ENCODE data around the gene VEZT. TPM values are rescaled to one million over a fixed set of nuclear protein-coding genes. Genes with fewer than 3 reads are reported as not detected.

Gene VEZT
- total RNA-seq, 4 donors from 2014 or later, result 101 to 186 (median 160) TPM

DNA sequence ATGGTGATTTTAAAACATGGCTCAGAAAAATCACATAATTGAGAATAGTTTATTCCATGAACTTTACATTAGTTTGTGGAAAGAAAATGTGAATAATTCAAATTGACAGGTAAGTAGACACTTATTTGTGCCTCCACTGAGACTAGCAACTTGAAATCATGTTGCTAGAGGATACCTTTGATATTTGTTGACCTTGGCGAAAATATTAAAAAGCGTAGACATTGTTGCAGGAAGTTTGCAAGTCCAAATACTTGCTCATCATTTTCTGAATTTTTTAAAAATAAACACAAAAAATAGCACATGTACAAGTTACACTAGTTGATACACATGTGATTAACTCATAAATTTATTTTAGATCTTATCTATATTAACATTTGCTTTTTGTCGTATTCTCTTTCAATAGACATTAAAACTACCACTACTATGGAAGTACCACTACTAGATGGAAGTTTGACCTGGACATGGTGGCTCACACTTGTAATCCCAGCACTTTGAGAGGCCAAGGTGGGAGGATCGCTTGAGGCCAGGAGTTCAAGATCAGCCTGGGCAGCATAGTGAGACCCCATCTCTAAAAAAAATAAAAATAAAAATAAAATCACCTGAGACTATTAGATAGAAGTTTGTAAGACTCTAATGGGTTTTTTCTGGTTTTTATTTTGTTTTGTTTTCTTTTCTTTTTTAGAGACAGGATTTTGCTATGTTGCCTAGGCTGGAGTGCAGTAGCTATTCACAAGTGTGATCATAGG is 24.3 kb downstream of the VEZT start:
- peaks cover 6 to 42% of the 10 kb centered on the region in 2 donors for H3K4me1 ChIP-seq
- no peak for DNase-seq
- 94 to 95% methylated on average over 4 of the region's 4 CpGs for WGBS, 2 donors
- no peak overlapping the region for H3K4me3 ChIP-seq (replicated peaks in 1 of 3)
- intact Hi-C loops (cut with DNase I), result no loop called here
- no peak for TF ChIP-seq CTCF (IDR thresholded peaks at IDR 0.05)
- TF ChIP-seq POLR2A (IDR thresholded peaks at IDR 0.05), result no peak
- no peaks in the 10 kb centered on the region for H3K9me3 ChIP-seq
- no peaks in the 10 kb centered on the region for H3K36me3 ChIP-seq
- H3K27ac ChIP-seq, result peak overlapping the region in 1 of 3 donors; percentile 77
- H3K27me3 ChIP-seq, result no peaks in the 10 kb centered on the region

DNA sequence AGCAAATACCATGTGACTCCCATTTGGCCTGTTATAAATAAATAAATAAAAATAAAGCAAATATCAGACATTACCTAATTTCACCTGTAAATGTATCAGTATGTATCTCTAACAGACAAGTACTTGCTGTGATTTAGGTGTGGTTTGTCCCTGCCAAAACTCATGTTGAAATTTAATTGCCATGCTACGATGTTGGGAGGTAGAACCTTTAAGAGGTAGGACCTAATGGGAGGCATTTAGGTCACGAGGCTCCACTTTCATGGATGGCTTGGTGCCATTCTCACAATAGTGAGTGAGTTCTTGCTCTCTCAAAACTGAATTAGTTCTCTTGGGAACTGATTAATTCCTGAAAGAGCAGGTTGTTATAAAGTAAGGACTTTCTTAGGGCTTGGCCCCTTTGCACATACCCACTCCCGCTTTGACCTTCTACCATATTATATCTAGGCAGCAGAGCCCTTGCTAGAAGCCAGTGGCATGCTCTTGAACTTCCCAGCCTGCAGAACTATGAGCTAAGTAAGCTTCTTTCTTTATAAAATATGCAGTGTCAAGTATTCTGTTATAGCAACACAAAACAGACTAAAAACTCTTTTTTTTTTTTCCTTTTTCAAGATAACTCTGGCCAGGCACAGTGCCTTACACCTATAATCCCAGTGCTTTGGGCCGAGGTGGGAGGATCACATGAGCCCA is 26.0 kb downstream of the VEZT start:
- Histone ChIP-seq H3K27ac (peak overlapping the region in 2 of 3 donors; percentile 83 to 85), H3K4me1 (peaks cover 0 to 38% of the 10 kb centered on the region in 2 donors)

DNA sequence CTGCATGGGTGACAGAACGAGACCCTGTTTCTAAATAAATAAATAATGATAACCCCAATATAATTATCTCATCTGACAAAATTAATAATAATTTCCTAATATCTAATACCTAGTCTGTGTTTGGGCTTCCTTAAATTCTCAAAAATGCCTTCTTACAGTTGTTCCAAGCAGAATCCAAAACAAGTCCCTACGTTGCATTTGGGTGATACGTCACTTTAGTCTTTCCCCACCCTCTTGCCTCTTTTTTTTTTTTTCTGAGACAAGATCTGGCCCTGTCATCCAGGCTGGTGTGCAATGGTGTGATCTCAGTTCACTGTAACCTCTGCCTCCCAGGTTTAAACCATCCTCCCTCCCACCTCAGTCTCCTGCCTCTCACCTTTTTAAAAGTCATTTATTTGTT is 26.7 kb downstream of the VEZT start:
- Histone ChIP-seq H3K4me1 (peaks cover 0 to 38% of the 10 kb centered on the region in 2 donors), H3K27ac (peak overlapping the region; percentile 58 to 85 (median 83)), H3K4me3 (replicated peaks in 1 of 3) (no peak overlapping the region), H3K36me3 (no peaks in the 10 kb centered on the region), H3K27me3 (no peaks in the 10 kb centered on the region), H3K9me3 (no peaks in the 10 kb centered on the region)
- no peak for TF ChIP-seq CTCF (IDR thresholded peaks at IDR 0.05)
- no peak for TF ChIP-seq POLR2A (IDR thresholded peaks at IDR 0.05)
- DNase-seq, result no peak
- WGBS, 2 donors, result 91 to 97% methylated on average over 3 of the region's 3 CpGs
- intact Hi-C loops (cut with DNase I), result no loop called here

More for the DNA sequence above, 26.0 kb downstream of the VEZT start:
- TF ChIP-seq CTCF (IDR thresholded peaks at IDR 0.05) (no peak), POLR2A (IDR thresholded peaks at IDR 0.05) (no peak)
- H3K4me3 ChIP-seq (replicated peaks in 1 of 3), result no peak overlapping the region
- intact Hi-C loops (cut with DNase I), result no loop called here
- no peaks in the 10 kb centered on the region for H3K36me3 ChIP-seq
- H3K27me3 ChIP-seq, result no peaks in the 10 kb centered on the region
- WGBS, 2 donors, result 93 to 97% methylated on average over 4 of the region's 4 CpGs
- DNase-seq, result no peak
- no peaks in the 10 kb centered on the region for H3K9me3 ChIP-seq

GRCh38 chr12:95248095-95248494 is 30.5 kb downstream of the VEZT start:
- Histone ChIP-seq H3K36me3 (peaks cover 0 to 2% of the 10 kb centered on the region in 2 donors), H3K27me3 (no peaks in the 10 kb centered on the region), H3K27ac (peak overlapping the region in 2 of 3 donors; percentile 12 to 48), H3K9me3 (no peaks in the 10 kb centered on the region), H3K4me3 (replicated peaks in 1 of 3) (no peak overlapping the region), H3K4me1 (peaks cover 9 to 35% of the 10 kb centered on the region in 2 donors)
- TF ChIP-seq CTCF (IDR thresholded peaks at IDR 0.05) (no peak), POLR2A (IDR thresholded peaks at IDR 0.05) (no peak)
- DNase-seq, result no peak
- 93 to 96% methylated on average over 1 of the region's 1 CpG for WGBS, 2 donors
- intact Hi-C loops (cut with DNase I), result no loop called here

All from thyroid gland (tissue), 4 donors.